Endothelial cell of umbilical vein (primary cell): ENCODE data around the gene MYT1. TPM values are rescaled to one million over a fixed set of nuclear protein-coding genes. Genes with fewer than 3 reads are reported as not detected.

Experiments
- BruUV-seq: library from RNA; stranded (reverse); fragments of 400-500 nt; replicated peaks from 2 replicates; lab custom pipeline; 2021; lab: Mats Ljungman, UMichigan
- CTCF ChIA-PET: fragments of 300-600, 350-600 bp; sonication (Branson Sonifier 250); formaldehyde crosslinking; loops from one replicate; lab custom pipeline; 2021; ENCODE audit warnings: antibody characterized with exemption, inconsistent platforms; lab: Charles Lee
- POLR2A ChIA-PET: fragments of 300-600, 350-600 bp; sonication (Branson Sonifier 250); formaldehyde crosslinking; loops from one replicate; lab custom pipeline; 2021; ENCODE audit warnings: antibody characterized with exemption, inconsistent platforms; lab: Charles Lee
- DNase-seq: peaks from one replicate; pipeline ENCODE4 v3.0.0-alpha.2; 2011; ENCODE audit warnings: low read depth, low spot score
- FAIRE-seq: peaks from 2 replicates; lab custom pipeline; 2011; peaks lifted over from hg19 to GRCh38; lab: Jason Lieb, UNC
- H2AFZ ChIP-seq: 2 replicates; pipeline ENCODE4 v1.6.0; 2012; ENCODE audit warnings: low read depth, low read length, control low read depth, inconsistent platforms
- H3K27ac ChIP-seq: 2 replicates; pipeline ENCODE4 v1.5.1; 2011; ENCODE audit warnings: low read depth, mild to moderate bottlenecking, control low read depth, low read length, moderate library complexity; ENCODE audit not compliant: insufficient read depth
- H3K27me3 ChIP-seq, 2 experiments: 2 replicates each; pipeline versions ENCODE4 v1.6.0 to v1.6.1; 2011; ENCODE audit warnings: low read length in 2 of 2, mixed read lengths in 1 of 2; ENCODE audit not compliant: control insufficient read depth in 2 of 2, insufficient read depth in 2 of 2
- H3K36me3 ChIP-seq, 2 experiments: 2 replicates in 1 of 2; 3 replicates in 1 of 2; pipeline ENCODE4 v1.5.1; 2011; ENCODE audit warnings: low read length in 2 of 2, mild to moderate bottlenecking in 1 of 2, moderate library complexity in 1 of 2; ENCODE audit not compliant: control insufficient read depth in 2 of 2, insufficient read depth in 2 of 2; ENCODE audit errors: extremely low read depth in 1 of 2
- H3K4me1 ChIP-seq: 3 replicates; pipeline ENCODE4 v1.5.1; 2011; ENCODE audit warnings: mild to moderate bottlenecking, low read length; ENCODE audit not compliant: control insufficient read depth, insufficient read depth; ENCODE audit errors: extremely low read depth
- H3K4me2 ChIP-seq: 2 replicates; pipeline ENCODE4 v1.6.1; 2011; ENCODE audit warnings: low read length, control low read depth, mixed read lengths; ENCODE audit not compliant: insufficient read depth
- H3K4me3 ChIP-seq, 3 experiments: fragments of 200-600 bp in 1 of 3; sonication (generic), shearing (Covaris generic) in 1 of 3; replicated peaks in 1 of 3; 2 replicates each; pipeline ENCODE4 v1.5.1; 2011 to 2016; ENCODE audit warnings: control low read depth in 3 of 3, low read length in 3 of 3, mild to moderate bottlenecking in 2 of 3, inconsistent platforms in 1 of 3, low read depth in 1 of 3, moderate library complexity in 1 of 3; ENCODE audit not compliant: insufficient read depth in 1 of 3
- H3K79me2 ChIP-seq: 2 replicates; pipeline ENCODE4 v1.6.0; 2012; ENCODE audit warnings: low read length, inconsistent platforms; ENCODE audit not compliant: control insufficient read depth, insufficient read depth
- H3K9ac ChIP-seq: replicated peaks from 2 replicates; pipeline ENCODE3; 2011; ENCODE audit warnings: low read length, control low read depth; ENCODE audit not compliant: insufficient read depth; ENCODE audit errors: extremely low read depth
- H3K9me1 ChIP-seq: replicated peaks from 3 replicates; pipeline ENCODE4 v1.6.0; 2011; ENCODE audit warnings: mild to moderate bottlenecking, low read length; ENCODE audit not compliant: control insufficient read depth, insufficient read depth; ENCODE audit errors: extremely low read depth
- H3K9me3 ChIP-seq: replicated peaks from 2 replicates; pipeline ENCODE4 v1.5.1; 2012; ENCODE audit warnings: low read length, inconsistent platforms; ENCODE audit not compliant: control insufficient read depth, insufficient read depth
- H4K20me1 ChIP-seq: replicated peaks from 2 replicates; pipeline ENCODE3; 2011; ENCODE audit warnings: mild to moderate bottlenecking, low read length; ENCODE audit not compliant: control insufficient read depth, insufficient read depth; ENCODE audit errors: extremely low read depth
- EZH2 ChIP-seq: IDR thresholded peaks from 2 replicates; pipeline ENCODE4 v1.6.1; 2012; ENCODE audit warnings: borderline replicate concordance, low read depth, mild to moderate bottlenecking, moderate library complexity, low read length, inconsistent platforms; ENCODE audit not compliant: severe bottlenecking
- FOS ChIP-seq: IDR thresholded peaks from 2 replicates; pipeline ENCODE4 v1.6.1; 2011; ENCODE audit warnings: mild to moderate bottlenecking, low read length, moderate library complexity, borderline replicate concordance; ENCODE audit not compliant: insufficient read depth
- GATA2 ChIP-seq: IDR thresholded peaks from 2 replicates; pipeline ENCODE4 v1.7.0; 2011; ENCODE audit warnings: low read depth, mild to moderate bottlenecking, moderate library complexity, mixed read lengths, low read length; ENCODE audit not compliant: insufficient read length, insufficient read depth
- JUN ChIP-seq: IDR thresholded peaks from 2 replicates; pipeline ENCODE4 v1.6.1; 2011; ENCODE audit warnings: borderline replicate concordance, low read depth; ENCODE audit not compliant: insufficient read length, insufficient read depth
- MAX ChIP-seq: IDR thresholded peaks from 2 replicates; pipeline ENCODE4 v1.6.1; 2011; ENCODE audit not compliant: insufficient read depth, insufficient read length
- MYC ChIP-seq: IDR thresholded peaks from one replicate; pipeline ENCODE4 v1.6.1; 2011; ENCODE audit warnings: mild to moderate bottlenecking, low read depth, low read length
- POLR2A ChIP-seq: IDR thresholded peaks from 2 replicates; pipeline ENCODE4 v1.6.1; 2012; ENCODE audit warnings: low read depth, mild to moderate bottlenecking, control low read depth, low read length
- POLR2AphosphoS5 ChIP-seq: IDR thresholded peaks from 2 replicates; pipeline ENCODE4 v1.6.1; 2012; ENCODE audit warnings: low read depth, mild to moderate bottlenecking, control low read depth, low read length, moderate library complexity; ENCODE audit not compliant: insufficient read depth
- dilution Hi-C: fragments of 300-500 bp; cut with MboI; formaldehyde crosslinking; loops from one replicate; pipeline ENCODE4 v1.15.0; 2019; ENCODE audit warnings: low sequenced_read_pairs; ENCODE audit not compliant: extremely low pct_ligation_motif_present
- intact Hi-C: fragments of 100-400 bp; cut with micrococcal nuclease; formaldehyde crosslinking; loops from one replicate; pipeline ENCODE4 v1.10.0; 2022
- polyA plus RNA-seq, 4 experiments: library from polyadenylated mRNA; depleted of rRNA in 3 of 4; stranded (reverse) in 3 of 4; unstranded in 1 of 4; fragments of >200 nt; gene quantifications; 2 replicates each; pipeline versions ENCODE4 v1.2.1 to v1.2.3, GENCODE V29; 2011 to 2012; ENCODE audit warnings: missing spikeins in 1 of 4
- total RNA-seq: library from RNA; stranded (reverse); gene quantifications from 2 replicates; pipeline ENCODE4 v1.2.3, GENCODE V29; 2021
- TF ChIP-seq, protein P1 (sequence below), 2 donors: IDR thresholded peaks; 1 replicate in 1 of 2; 2 replicates in 1 of 2; pipeline ENCODE4 v1.5.1; 2011; ENCODE audit warnings: low read length in 2 of 2, mild to moderate bottlenecking in 2 of 2, moderate library complexity in 2 of 2, control low read depth in 1 of 2, inconsistent platforms in 1 of 2, low read depth in 1 of 2; ENCODE audit not compliant: insufficient read depth in 1 of 2; ENCODE audit errors: extremely low read depth in 1 of 2

The MYT1 gene
- total and polyA plus RNA-seq, 2 donors (not counting 3 experiments of a cell fraction or from before 2014, with no cell fraction given), result not detected

DNA sequence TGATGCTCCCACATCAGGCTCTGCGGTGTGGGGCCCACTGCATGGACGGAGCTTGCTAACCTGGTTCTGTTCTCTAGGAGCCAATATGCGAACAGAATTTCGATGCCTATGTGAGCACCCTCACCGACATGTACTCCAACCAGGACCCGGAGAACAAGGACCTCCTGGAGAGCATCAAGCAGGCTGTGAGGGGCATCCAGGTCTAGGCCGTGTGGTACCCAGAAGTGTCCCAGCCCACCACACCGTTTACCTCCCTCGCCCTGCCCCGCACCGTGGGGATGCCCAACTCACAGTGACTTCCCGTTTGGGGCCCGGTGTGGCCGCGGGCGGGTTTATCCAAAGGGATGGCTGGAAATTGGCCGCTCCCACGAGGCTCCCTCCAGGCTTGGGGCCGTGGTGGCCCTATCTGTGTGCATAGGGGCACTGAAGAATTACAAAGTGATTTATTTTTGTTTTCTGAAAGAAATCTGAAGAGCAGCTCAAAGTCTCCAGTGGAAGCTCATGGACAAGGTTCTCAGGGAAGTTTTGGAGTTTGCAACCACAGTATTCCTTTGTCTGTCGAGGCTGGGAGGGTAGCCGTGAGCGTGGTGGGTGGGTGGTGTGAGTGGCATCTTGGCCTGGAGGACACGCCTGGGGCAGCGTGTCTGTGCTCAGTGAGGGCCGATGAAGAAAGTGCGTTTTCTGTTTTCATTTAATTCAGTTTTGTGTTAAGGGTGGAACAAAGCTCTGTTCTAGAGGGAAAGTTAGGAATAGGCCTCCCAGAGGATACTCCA, 76.2 kb downstream of the MYT1 start:
- Histone ChIP-seq H3K27ac (no peak overlapping the region), H3K4me2 (no peak overlapping the region), H4K20me1 (no peaks in the 10 kb centered on the region), H3K27me3 (no peaks in the 10 kb centered on the region), H3K79me2 (no peaks in the 10 kb centered on the region), H3K9me3 (no peaks in the 10 kb centered on the region), H2AFZ (no peak overlapping the region), H3K9ac (no peak overlapping the region), H3K4me1 (no peaks in the 10 kb centered on the region), H3K9me1 (no peaks in the 10 kb centered on the region), H3K4me3 (no peak overlapping the region), H3K36me3 (no peaks in the 10 kb centered on the region)
- intact Hi-C loops (no loop called here), dilution Hi-C loops (no loop called here)
- DNase-seq, result no peak
- ChIA-PET CTCF (interaction anchor here (0.8 to 1.0 kb wide), 2 partner anchors 9 to 12 kb away, joined by 3 to 4 read pairs; no protein-coding TSS in a partner anchor), POLR2A (no interaction called here)
- no peak for TF ChIP-seq POLR2AphosphoS5
- no peak for TF ChIP-seq GATA2
- TF ChIP-seq FOS, result no peak
- no peak for TF ChIP-seq MAX
- no peak for TF ChIP-seq POLR2A
- no peak for TF ChIP-seq EZH2
- no peak for TF ChIP-seq MYC
- TF ChIP-seq, protein P1, sequence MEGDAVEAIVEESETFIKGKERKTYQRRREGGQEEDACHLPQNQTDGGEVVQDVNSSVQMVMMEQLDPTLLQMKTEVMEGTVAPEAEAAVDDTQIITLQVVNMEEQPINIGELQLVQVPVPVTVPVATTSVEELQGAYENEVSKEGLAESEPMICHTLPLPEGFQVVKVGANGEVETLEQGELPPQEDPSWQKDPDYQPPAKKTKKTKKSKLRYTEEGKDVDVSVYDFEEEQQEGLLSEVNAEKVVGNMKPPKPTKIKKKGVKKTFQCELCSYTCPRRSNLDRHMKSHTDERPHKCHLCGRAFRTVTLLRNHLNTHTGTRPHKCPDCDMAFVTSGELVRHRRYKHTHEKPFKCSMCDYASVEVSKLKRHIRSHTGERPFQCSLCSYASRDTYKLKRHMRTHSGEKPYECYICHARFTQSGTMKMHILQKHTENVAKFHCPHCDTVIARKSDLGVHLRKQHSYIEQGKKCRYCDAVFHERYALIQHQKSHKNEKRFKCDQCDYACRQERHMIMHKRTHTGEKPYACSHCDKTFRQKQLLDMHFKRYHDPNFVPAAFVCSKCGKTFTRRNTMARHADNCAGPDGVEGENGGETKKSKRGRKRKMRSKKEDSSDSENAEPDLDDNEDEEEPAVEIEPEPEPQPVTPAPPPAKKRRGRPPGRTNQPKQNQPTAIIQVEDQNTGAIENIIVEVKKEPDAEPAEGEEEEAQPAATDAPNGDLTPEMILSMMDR (IDR thresholded peaks at IDR 0.05; ENCODE audit: extremely low read depth in 1 of 2, insufficient read depth in 1 of 2, low read depth in 1 of 2, low read length in 2 of 2), result no peak
- no peak for TF ChIP-seq JUN
- no peak for FAIRE-seq
- BruUV-seq, result no TSS peak
